Caki2 (cell line): Measurements from ENCODE around the gene SNRPA1. TPM values are rescaled to one million over a fixed set of nuclear protein-coding genes. Genes with fewer than 3 reads are reported as not detected.
"Not testable (repeated sequence)": the region's sequence is repeated elsewhere in the genome, so short reads cannot be mapped to it uniquely, and the experiment has no call there.

Experiments
- DNase-seq: peaks from one replicate; pipeline ENCODE4 v3.0.0-alpha.2; 2015; ENCODE audit warnings: low read depth
- in situ Hi-C: cut with HindIII; loops from 2 replicates; pipeline ENCODE4 v1.10.0; 2016; ENCODE audit warnings: low sequenced_read_pairs, low pct_unique_long_range_greater_than_20kb, mixed read lengths
- total RNA-seq: library from RNA; depleted of rRNA; stranded (reverse); fragments of >200 nt; shearing (Covaris generic); gene quantifications from 2 replicates; pipeline ENCODE4 v1.2.3, GENCODE V29; 2014; ENCODE audit warnings: low replicate concordance; rRNA removed

The SNRPA1 gene
- 46.7 and 55.2 TPM in 2 replicates for total RNA-seq

DNA sequence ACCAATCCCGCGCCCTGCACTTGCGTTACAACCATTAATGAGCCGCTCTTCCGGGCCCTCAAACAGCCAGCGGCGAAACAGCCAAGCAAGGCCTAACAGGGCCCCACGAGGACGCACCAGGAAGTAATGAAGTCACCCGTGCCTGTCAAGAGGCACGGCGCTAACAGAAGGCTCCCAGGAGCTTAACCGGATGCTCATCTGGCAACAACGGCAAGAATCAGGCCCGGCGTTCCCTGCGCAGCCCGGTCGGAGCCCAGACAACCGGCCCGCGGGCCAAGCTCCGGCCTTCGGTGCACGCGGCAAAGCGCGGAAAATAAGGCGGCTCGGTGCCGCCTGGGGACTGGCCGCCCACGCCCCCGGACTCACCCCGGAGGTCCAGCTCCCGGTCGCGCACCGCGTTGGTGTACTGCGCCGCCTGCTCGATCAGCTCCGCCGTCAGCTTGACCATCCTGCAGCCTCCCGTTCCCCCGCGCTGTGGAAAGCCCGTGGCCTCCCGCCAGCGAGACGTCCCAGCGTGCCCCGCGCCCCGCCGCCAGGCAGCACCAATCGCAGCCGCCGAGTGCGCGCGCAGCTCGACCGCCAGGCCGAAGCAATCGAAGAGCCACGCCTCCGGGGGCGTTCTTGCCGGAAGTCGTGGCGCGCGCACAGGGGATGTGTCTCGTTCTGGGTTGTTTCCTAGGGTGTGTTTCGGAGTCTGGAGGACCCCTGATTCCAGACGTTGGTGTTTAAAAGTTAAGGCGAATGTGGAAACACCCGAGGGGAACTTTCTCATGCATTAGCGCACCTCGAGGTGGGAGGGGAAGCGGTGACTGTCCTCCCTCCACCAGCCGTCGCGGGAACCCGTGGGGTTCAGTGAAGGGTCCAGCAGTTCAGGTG, at the start of gene SNRPA1:
Gene SNRPA1, minus strand, starts transcription at position 518 of the 876 bp plus-strand sequence. Its CDS starts 70 bp downstream, at position 448.
- in situ Hi-C loops = no loop called here
- DNase-seq = peak; percentile 87

DNA sequence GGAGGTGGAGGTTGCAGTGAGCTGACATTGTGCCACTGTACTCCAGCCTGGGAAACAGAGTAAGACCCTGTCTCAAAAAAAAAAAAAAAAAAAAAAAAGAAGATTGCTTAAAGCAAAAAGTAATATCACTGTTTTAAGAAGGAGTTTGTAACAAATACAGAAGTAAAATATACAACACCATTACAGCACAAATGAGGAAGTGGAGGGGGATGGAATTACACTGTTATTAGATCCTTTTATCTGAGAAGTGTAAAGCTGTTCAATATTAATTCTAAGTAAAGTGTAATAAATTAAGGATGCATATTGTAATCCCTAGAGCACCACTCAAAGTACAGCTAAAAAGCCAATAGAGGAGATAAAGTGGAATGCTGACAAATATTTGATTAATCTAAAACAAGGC, 47.0 kb upstream of the SNRPA1 start:
- in situ Hi-C loops = no loop called here
- no peak for DNase-seq

DNA sequence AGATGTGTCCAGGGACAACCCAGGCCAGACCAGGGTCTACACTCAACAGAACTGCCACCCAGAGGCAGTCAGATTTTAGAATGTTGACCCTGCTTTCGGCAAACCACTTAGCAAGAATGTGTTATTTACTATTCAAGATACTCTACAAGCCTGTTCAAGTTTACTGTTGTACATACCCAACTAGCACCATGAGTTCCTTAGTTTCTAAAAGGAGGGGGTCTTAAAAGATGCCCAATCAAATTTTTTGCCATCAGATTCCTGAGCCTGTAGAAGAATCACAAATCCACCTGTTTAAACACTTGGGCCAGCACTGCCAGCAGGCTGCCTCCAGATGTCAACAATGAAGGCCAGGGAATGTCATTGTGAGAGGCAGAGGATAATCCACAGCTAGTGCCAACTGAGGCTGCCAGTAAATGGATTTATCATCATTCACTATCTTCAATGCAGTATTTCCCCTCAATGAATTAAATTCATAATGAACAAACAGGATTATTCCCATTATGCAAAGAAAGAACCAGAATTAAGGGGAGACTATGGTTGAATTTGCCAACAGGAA, 43.5 kb upstream of the SNRPA1 start:
- DNase-seq = no peak
- in situ Hi-C loops = no loop called here

DNA sequence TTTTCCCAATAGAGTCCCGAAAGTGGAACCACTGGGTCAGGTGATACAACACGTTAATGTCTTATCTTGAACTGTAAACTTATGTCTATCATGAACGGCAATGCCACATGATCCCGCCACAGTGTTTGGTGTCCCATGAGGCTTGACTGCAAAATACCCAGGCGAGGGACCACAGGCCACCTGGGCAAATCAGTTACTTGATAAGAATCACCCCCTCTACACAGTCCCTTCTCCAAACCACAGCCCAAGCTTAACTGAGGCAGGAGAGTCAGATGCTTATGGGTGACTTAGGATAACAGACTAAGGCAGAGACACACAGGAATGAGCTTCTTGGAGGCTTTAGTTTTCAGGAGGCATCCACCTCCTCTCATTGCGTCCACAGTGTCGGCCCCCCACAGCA, 42.9 kb upstream of the SNRPA1 start:
- DNase-seq = no peak
- in situ Hi-C loops = no loop called here

DNA sequence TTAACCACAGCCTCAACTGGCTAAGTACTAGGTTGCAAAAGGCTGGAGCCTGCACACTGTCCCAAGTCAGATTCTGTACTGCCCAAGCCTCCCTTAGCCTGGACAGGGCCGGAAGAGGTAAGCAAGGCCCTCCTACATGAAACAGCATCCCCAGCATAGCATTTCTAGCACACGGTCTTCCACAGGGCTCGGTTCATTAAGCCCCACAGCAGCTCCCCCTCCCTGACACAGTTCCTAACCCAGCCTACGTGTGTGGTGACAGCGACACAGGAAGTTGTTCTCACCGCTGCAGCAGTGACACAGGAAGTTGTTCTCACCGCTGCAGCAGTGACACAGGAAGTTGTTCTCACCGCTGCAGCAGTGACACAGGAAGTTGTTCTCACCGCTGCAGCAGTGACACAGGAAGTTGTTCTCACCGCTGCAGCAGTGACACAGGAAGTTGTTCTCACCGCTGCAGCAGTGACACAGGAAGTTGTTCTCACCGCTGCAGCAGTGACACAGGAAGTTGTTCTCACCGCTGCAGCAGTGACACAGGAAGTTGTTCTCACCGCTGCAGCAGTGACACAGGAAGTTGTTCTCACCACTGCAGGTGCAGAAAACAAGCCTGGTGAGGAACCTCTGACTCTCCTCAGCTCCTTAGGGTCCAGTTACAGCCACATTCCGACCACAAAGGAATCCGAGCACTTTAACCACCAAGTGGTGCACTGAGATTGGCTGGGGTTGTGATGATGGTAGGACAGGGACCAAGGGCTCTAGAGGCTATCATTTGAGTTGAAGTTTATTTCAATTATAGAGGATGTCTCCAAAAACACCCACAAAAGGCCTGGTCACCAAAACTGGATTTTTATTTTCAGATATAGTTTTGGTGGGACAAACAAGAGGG, 39.1 kb upstream of the SNRPA1 start:
- in situ Hi-C loops = not testable (repeated sequence)

DNA sequence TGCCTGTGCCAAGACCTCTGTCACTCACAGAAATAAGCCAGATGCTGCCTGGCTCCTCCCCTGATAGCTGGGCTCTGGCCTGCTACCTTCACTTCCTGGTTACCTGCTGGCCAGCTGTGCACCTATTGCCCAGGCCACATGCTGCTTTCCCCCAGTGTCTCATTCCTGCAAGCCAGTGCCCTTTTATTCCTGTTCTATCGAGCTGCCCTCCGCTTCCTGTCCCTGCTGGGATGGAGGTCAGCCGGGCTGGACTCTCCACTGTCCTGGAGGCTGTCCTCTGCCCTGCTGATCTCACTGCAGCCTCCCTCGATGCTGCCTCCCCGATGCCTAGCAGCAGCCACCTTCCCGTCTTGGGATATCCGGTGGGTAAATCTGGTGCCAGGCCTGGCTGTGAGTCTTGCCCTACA, 37.0 kb upstream of the SNRPA1 start:
- no peak for DNase-seq
- in situ Hi-C loops = no loop called here

More for the DNA sequence above, 39.1 kb upstream of the SNRPA1 start:
- peak; percentile 42 for DNase-seq

DNA sequence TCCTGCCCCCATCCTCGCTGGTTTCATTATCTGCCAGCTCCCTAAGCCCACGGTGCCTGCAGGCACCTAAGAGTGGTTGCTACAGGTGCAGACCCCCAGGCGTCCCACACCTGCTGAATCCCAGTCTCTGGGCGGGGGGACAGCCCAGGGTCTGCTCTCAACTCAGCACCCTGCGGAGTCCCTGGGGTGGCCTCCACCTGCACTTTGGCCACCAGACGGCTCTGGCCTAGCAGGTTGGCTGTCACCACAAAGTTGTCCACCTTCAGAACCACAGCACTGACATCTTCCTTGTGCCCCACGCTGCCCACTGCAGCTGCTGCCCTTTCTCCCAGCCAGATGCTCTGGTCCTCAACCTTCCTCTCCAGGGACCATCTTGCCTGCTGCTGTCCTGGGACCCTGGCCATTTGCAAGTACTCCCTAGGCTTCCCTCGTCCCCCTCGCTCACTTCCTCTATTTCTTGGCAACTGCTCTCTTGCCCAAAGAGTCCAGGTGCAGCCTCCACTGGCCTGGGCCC, 34.9 kb upstream of the SNRPA1 start:
- DNase-seq = no peak
- in situ Hi-C loops = no loop called here

DNA sequence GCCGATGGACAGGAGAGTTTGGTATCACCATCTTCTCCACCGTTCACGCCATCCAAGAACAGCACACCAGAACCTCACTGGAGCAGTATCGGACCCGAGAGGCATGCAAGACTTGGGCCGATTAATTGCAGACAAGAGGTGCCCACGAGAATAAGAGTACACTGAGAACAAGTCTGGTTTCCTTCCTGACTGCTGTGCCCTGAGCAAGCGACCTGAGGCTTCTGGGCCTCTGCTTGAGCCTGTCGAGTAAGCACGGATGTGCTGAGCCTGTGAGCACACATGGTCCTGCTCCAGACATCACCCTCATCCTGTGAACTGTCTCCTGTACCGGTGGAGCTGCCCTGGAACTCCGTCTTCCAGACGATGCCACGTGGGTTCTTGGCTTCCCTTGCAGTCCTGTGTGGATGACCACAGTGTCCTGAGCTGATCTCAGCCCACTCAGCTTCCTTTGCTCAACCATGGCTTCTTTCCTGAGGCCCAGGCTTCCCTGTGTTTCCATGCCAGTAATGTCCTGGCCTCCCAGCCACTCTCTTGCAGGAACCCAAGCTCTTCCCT, 34.3 kb upstream of the SNRPA1 start:
- in situ Hi-C loops = no loop called here
- no peak for DNase-seq

DNA sequence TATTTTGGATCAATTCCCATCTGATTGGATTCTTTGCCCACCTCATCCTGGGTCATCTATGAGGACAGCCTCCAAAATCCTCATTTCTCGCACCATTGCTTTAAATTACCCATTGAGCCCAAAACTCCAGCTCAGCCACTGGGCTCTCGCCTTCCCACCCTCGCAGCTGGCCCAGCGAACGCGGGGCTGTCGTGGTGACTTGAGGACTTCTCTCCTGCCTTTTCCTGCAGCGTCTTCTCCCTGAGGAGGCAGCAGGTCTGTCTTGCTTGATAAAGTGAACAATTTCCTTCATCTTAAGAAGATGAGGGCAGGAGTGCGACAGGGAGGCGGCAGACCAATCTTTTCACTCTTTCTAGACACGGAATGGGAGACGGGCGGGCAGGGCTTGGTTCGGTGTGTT, 33.0 kb upstream of the SNRPA1 start:
- in situ Hi-C loops = no loop called here
- DNase-seq = no peak

DNA sequence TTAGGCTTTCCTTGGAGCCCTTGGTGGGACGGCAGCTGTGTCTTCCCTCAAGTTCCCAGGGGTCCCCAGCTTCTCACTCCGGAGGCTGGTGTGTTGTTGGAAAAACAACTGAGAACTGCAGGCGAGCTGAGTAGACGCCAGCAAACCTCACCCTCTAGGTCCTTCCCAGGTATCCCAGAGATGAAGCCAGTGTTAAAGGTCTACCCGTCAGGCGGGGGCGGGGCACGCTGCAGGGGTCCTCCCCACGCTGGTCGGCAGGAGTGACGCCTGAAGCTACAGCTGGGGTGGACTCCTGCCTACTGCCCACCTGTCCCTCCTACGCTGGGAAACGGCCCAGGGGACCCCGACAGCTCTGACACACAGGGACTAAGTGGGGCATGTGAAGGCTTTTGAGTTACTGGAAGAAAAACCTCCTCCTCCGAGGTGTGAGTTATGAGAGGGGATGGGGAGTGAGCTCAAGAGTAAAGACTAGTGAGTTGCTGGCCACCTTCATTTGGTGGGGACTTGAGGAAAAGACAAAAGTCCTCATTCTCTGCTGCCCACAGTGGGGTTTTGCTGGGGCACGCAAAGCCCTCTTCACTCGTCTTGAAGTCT, 32.2 kb upstream of the SNRPA1 start:
- no peak for DNase-seq
- in situ Hi-C loops = no loop called here

DNA sequence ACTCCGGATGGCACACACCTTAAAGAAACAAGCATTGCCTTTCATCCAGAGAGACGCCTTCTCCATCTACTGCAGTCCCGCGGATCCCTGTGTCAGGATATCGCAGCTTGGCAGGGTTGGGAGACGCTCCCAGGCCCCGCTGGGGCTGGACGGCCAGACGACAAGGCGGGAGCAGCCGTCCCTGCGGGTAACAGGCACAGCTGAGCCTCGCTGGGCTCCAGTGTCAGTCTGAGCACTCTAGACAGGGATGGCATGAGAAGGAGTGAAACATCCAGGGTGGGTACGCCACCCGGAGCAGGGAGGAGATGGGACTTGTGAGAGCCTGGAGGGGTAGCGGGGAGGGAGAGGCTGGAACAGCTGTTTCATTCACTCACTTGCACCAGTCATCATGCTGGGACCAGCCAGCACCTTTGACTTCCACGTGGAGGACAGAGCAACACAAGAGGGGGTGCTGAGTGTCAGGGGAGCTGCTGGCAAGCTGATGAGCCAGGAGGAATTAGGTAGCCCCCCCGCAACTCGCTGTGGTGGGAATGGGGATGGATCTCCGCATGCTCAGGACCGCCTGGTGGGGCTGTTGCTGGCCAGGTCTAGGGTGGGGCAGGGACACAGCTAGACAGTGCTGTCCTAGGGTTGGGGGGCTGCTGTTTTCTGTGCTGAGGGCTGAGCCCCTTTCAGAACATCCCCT, 31.6 kb upstream of the SNRPA1 start:
- in situ Hi-C loops = no loop called here
- DNase-seq = no peak

DNA sequence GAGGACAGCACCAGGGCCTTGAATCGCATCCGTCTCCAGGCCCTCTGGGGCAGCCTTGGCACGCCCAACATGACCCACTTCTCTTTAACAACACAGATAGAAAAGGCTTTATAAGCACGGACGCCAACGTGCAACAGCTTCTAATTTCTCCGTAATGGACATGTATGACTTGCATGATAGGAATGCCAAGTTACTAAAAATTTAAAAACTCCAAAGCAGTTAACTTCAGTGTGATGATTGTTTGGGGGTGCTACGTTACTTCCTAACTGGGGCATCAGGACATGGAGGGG, 30.9 kb upstream of the SNRPA1 start:
- no peak for DNase-seq
- in situ Hi-C loops = no loop called here

DNA sequence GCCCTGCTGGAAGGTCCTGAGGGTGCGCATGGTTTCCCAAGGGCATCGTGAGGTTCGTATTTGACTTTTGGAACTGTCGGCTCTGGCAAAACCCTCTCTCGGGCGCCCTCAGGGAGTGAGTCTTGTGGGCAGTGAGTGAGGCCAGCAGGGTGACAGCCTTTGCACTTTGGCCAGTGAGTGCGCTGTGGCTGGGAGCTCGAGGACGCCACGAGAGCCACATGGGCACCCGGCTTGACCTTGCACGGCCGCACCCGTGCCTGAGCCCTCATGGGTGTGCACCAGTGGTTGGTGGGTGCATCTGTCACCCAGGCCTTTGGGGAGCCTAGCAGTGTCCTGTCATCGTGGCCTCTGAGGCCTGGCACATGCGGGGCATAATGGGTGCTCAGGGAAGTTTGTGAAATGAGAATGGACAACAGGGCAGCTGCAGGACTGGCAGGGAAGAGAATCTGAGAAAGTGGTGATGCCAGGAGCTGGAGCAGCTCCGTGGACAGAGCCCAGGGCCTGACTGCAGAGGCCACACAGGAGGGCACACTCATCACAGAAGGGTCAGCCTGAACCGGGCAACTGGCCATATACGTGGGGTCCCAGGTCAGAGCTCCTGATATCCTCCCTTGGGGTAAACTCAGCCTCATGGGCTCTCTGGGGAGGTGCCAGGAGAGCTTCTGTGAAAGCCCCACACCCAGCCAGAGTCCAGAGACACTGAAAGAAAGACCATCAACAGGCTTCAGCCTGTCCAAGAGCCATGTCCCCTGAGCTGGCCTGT, 30.4 kb upstream of the SNRPA1 start:
- DNase-seq = no peak
- in situ Hi-C loops = no loop called here

DNA sequence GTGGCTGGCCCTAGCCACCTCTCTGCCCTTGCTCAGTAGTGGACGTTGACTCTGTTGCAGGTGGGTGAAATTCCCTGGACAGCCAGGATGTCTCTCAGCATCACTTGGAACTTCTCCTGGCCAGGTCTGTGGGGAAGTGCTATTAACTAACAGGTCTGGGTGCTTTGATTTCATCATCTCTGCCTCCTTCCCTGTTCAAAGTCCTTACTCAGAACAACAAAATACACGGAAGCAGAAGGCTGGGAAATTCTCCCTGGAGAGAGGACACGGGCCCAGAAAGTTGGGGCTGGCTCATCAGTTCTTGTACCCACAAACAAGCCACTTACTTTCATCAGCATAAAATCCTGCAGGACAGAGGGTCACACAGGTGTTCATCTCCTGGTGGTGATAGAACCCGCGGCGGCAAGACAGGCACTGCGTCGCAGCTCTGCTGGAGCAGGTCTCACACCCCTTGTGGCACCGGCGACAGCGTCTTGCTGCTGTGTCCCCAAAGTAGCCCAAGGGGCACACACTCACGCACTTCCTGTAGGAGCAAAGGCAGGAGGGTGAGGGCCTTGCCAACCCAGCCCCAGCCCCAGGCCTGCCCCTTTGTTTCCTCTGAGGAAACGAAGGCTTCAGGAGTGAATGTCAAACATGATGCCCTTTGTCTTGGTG, 29.6 kb upstream of the SNRPA1 start:
- in situ Hi-C loops = no loop called here

DNA sequence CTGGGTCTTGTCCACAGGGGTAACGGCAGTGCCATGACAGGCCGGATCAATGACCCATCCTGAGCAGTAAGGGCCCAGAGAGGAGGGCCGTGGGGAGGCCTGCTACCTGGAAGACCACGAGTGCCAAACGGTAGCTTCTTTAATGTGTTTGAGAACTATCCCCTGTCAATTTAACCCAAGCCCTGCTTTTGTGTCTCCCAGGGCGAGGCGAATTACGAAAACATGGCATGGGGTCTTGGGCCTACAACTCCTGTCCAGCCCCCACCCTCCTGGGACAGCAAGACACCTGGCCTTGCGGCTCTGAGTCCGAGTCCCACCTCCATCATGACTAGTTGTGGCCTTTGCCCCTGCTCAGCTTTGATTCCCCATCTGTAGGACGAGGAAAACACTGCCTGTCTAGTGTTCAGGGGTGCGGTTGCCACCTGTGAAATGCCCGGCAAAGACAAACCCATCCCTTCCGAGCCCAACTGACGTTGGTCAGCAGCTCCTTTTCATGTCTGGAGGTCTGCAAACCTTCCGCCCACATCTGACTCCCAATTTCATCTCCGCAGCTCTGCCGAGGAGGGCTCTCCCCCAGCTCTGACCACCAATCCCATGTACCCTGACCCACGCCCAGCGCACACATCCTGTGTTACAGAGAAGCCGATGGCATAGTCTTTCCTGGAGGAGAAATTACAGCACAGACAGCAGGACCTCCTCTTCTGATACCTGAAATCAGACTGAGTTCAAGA, 28.9 kb upstream of the SNRPA1 start:
- no peak for DNase-seq
- in situ Hi-C loops = no loop called here

More for the DNA sequence above, 29.6 kb upstream of the SNRPA1 start:
- DNase-seq = no peak
